Measurements from ENCODE around the gene VPS18. TPM values are rescaled to one million over a fixed set of nuclear protein-coding genes. Genes with fewer than 3 reads are reported as not detected.
A peak's percentile ranks its signal among the peaks of the same experiment; 100 is the strongest.

The VPS18 gene
- total RNA-seq, 4 donors from 2014 or later, result 15.7 to 26.8 (median 23.8) TPM

GRCh38 chr15:40921949-40922607, 27.8 kb downstream of the VPS18 start:
- DNase-seq, result no peak
- Histone ChIP-seq H3K27ac (peak overlapping the region in 3 of 4 donors; percentile 40 to 89 (median 69)), H3K4me1 (peaks cover 6 to 41% (median 13%) of the 10 kb centered on the region in 4 donors), H3K4me3 (no peak overlapping the region), H3K9me3 (no peaks in the 10 kb centered on the region), H3K36me3 (no peaks in the 10 kb centered on the region), H3K27me3 (no peaks in the 10 kb centered on the region)
- TF ChIP-seq CTCF (IDR thresholded peaks at IDR 0.05) (no peak), POLR2A (IDR thresholded peaks at IDR 0.05) (no peak)

GRCh38 chr15:40922608-40923005, 28.4 kb downstream of the VPS18 start:
- Histone ChIP-seq H3K27ac (peak overlapping the region in 3 of 4 donors; percentile 40 to 89 (median 69)), H3K36me3 (no peaks in the 10 kb centered on the region), H3K27me3 (no peaks in the 10 kb centered on the region), H3K4me1 (peaks cover 6 to 46% (median 18%) of the 10 kb centered on the region in 4 donors), H3K9me3 (no peaks in the 10 kb centered on the region), H3K4me3 (no peak overlapping the region)
- DNase-seq, result peak in 1 of 3 donors; percentile 68
- TF ChIP-seq POLR2A (IDR thresholded peaks at IDR 0.05), result peak in 1 of 2 donors; percentile 11
- TF ChIP-seq CTCF (IDR thresholded peaks at IDR 0.05), result peak in 1 of 6 experiments; percentile 10

- Histone ChIP-seq H3K4me1 (peaks cover 10 to 56% (median 26%) of the 10 kb centered on the region in 4 donors), H3K27ac (peak overlapping the region in 1 of 4 donors; percentile 69), H3K36me3 (no peaks in the 10 kb centered on the region), H3K9me3 (no peaks in the 10 kb centered on the region), H3K4me3 (no peak overlapping the region), H3K27me3 (no peaks in the 10 kb centered on the region)
- DNase-seq, result no peak
- TF ChIP-seq CTCF (IDR thresholded peaks at IDR 0.05) (no peak), POLR2A (IDR thresholded peaks at IDR 0.05) (no peak)
Measured at GRCh38 chr15:40923551-40923950, 29.3 kb downstream of the VPS18 start.

- H3K9me3 ChIP-seq, result no peaks in the 10 kb centered on the region
- H3K36me3 ChIP-seq, result no peaks in the 10 kb centered on the region
- no peak for DNase-seq
- TF ChIP-seq CTCF (IDR thresholded peaks at IDR 0.05), result no peak
- TF ChIP-seq POLR2A (IDR thresholded peaks at IDR 0.05), result no peak
- peak overlapping the region in 1 of 4 donors; percentile 13 for H3K27ac ChIP-seq
- peak overlapping the region in 2 of 4 donors; percentile 31 for H3K4me3 ChIP-seq
- H3K27me3 ChIP-seq, result no peaks in the 10 kb centered on the region
- H3K4me1 ChIP-seq, result peaks cover 10 to 75% (median 41%) of the 10 kb centered on the region in 4 donors
Measured at GRCh38 chr15:40925495-40925862, 31.2 kb downstream of the VPS18 start.

- DNase-seq, result peak in 1 of 3 donors; percentile 69
- H3K9me3 ChIP-seq, result no peaks in the 10 kb centered on the region
- peak overlapping the region in 2 of 4 donors; percentile 13 to 15 for H3K27ac ChIP-seq
- peak overlapping the region in 3 of 4 donors; percentile 31 to 38 (median 31) for H3K4me3 ChIP-seq
- no peaks in the 10 kb centered on the region for H3K27me3 ChIP-seq
- TF ChIP-seq POLR2A (IDR thresholded peaks at IDR 0.05), result no peak
- TF ChIP-seq CTCF (IDR thresholded peaks at IDR 0.05), result no peak
- H3K36me3 ChIP-seq, result no peaks in the 10 kb centered on the region
- peaks cover 10 to 81% (median 46%) of the 10 kb centered on the region in 4 donors for H3K4me1 ChIP-seq
Measured at GRCh38 chr15:40925863-40926658, 31.8 kb downstream of the VPS18 start.

Measured in Peyer's patch (tissue), 4 donors.